IMR-90 (cell line): ENCODE data around the gene TMEM9B. TPM values are rescaled to one million over a fixed set of nuclear protein-coding genes. Genes with fewer than 3 reads are reported as not detected.

Experiments
- ATAC-seq: fragments of 200-7000 bp; cut with Tn5 transposase; 2 replicates; pipeline ENCODE4 v1.9.1; 2020; ENCODE audit warnings: low read depth, mild to moderate bottlenecking, moderate library complexity
- BruUV-seq: library from RNA; stranded (reverse); fragments of 400-500 nt; replicated peaks from 2 replicates; lab custom pipeline; 2021; lab: Mats Ljungman, UMichigan
- CTCF ChIA-PET: fragments of 300-600 bp; formaldehyde crosslinking; extraction: SDS; loops from one replicate; lab custom pipeline; 2021; ENCODE audit warnings: antibody characterized with exemption; lab: Yijun Ruan, JAX
- POLR2A ChIA-PET: fragments of 300-600 bp; sonication (Branson Sonifier 250); formaldehyde crosslinking; loops from one replicate; lab custom pipeline; 2022; ENCODE audit warnings: antibody characterized with exemption; ENCODE audit not compliant: unreplicated experiment; lab: Charles Lee
- DNase-seq: peaks from one replicate; pipeline ENCODE4 v3.0.0; 2013
- H2AFZ ChIP-seq: replicated peaks from 2 replicates; pipeline ENCODE3; 2013; ENCODE audit warnings: low read length, mild to moderate bottlenecking; ENCODE audit not compliant: poor library complexity
- H2AK5ac ChIP-seq: 2 replicates; pipeline ENCODE4 v1.6.1; 2013; ENCODE audit warnings: low read depth, low read length, inconsistent platforms
- H2AK9ac ChIP-seq: replicated peaks from 2 replicates; pipeline ENCODE3; 2013; ENCODE audit warnings: mild to moderate bottlenecking, low read depth, low read length, moderate library complexity; ENCODE audit not compliant: poor library complexity
- H2BK120ac ChIP-seq: 2 replicates; pipeline ENCODE4 v1.6.1; 2013; ENCODE audit warnings: low read depth, low read length, inconsistent platforms
- H2BK15ac ChIP-seq: 3 replicates; pipeline ENCODE4 v1.6.1; 2013; ENCODE audit warnings: low read depth, low read length, inconsistent platforms
- H2BK20ac ChIP-seq: 2 replicates; pipeline ENCODE4 v1.6.1; 2013; ENCODE audit warnings: low read depth, mild to moderate bottlenecking, inconsistent platforms, low read length, moderate library complexity
- H2BK5ac ChIP-seq: 2 replicates; pipeline ENCODE4 v1.6.1; 2013; ENCODE audit warnings: mild to moderate bottlenecking, low read depth, low read length, inconsistent platforms; ENCODE audit not compliant: poor library complexity, severe bottlenecking
- H3K14ac ChIP-seq: replicated peaks from 2 replicates; pipeline ENCODE4 v1.6.1; 2013; ENCODE audit warnings: low read depth, low read length, inconsistent platforms
- H3K18ac ChIP-seq: 2 replicates; pipeline ENCODE4 v1.6.1; 2013; ENCODE audit warnings: low read depth, low read length, control low read depth
- H3K23ac ChIP-seq: 2 replicates; pipeline ENCODE4 v1.6.1; 2013; ENCODE audit warnings: low read depth, low read length, inconsistent platforms
- H3K27ac ChIP-seq: 2 replicates; pipeline ENCODE4 v1.5.1; 2013; ENCODE audit warnings: mild to moderate bottlenecking, control low read depth, low read length; ENCODE audit not compliant: insufficient read depth
- H3K27me3 ChIP-seq: 2 replicates; pipeline ENCODE4 v1.6.1; 2013; ENCODE audit warnings: low read length; ENCODE audit not compliant: control insufficient read depth, insufficient read depth
- H3K36me3 ChIP-seq: 2 replicates; pipeline ENCODE4 v1.6.1; 2013; ENCODE audit warnings: low read length, mixed read lengths; ENCODE audit not compliant: control insufficient read depth, insufficient read depth
- H3K4ac ChIP-seq: 2 replicates; pipeline ENCODE4 v1.6.1; 2013; ENCODE audit warnings: low read depth, low read length, inconsistent platforms
- H3K4me1 ChIP-seq: 2 replicates; pipeline ENCODE4 v1.6.1; 2013; ENCODE audit warnings: low read length, mixed read lengths; ENCODE audit not compliant: control insufficient read depth, insufficient read depth
- H3K4me2 ChIP-seq: 2 replicates; pipeline ENCODE4 v1.6.1; 2013; ENCODE audit warnings: low read depth, mild to moderate bottlenecking, control low read depth, low read length, moderate library complexity
- H3K4me3 ChIP-seq: 2 replicates; pipeline ENCODE4 v1.5.1; 2013; ENCODE audit warnings: low read depth, mild to moderate bottlenecking, control low read depth, low read length, moderate library complexity; ENCODE audit not compliant: insufficient read depth
- H3K56ac ChIP-seq: 2 replicates; pipeline ENCODE4 v1.6.1; 2013; ENCODE audit warnings: low read length, inconsistent platforms; ENCODE audit not compliant: insufficient read depth; ENCODE audit errors: extremely low read depth
- H3K79me1 ChIP-seq, 2 experiments: 2 replicates each; pipeline ENCODE4 v1.6.1; 2013; ENCODE audit warnings: low read length in 2 of 2, inconsistent platforms in 1 of 2, low read depth in 1 of 2
- H3K9ac ChIP-seq: 2 replicates; pipeline ENCODE4 v1.6.1; 2013; ENCODE audit warnings: low read depth, low read length, control low read depth
- H3K9me1 ChIP-seq: 2 replicates; pipeline ENCODE4 v1.6.1; 2013; ENCODE audit warnings: low read length, inconsistent platforms; ENCODE audit not compliant: insufficient read depth
- H3K9me3 ChIP-seq: 2 replicates; pipeline ENCODE4 v1.6.1; 2013; ENCODE audit warnings: low read length; ENCODE audit not compliant: control insufficient read depth, insufficient read depth
- H4K20me1 ChIP-seq: 2 replicates; pipeline ENCODE4 v1.6.1; 2013; ENCODE audit warnings: low read length, inconsistent platforms; ENCODE audit not compliant: insufficient read depth
- H4K5ac ChIP-seq: 2 replicates; pipeline ENCODE4 v1.6.1; 2013; ENCODE audit warnings: mild to moderate bottlenecking, low read depth, low read length, control low read depth
- H4K8ac ChIP-seq, 2 experiments: 2 replicates each; pipeline ENCODE4 v1.6.1; 2013; ENCODE audit warnings: low read depth in 2 of 2, low read length in 2 of 2, control low read depth in 1 of 2, inconsistent platforms in 1 of 2
- H4K91ac ChIP-seq: 2 replicates; pipeline ENCODE4 v1.6.1; 2013; ENCODE audit warnings: low read depth, low read length, inconsistent platforms; ENCODE audit not compliant: insufficient read depth
- BHLHE40 ChIP-seq: fragments of 150-350 bp; IDR thresholded peaks from 2 replicates; pipeline ENCODE4 v1.6.1; 2016; ENCODE audit warnings: mild to moderate bottlenecking, low read depth, low read length
- CEBPB ChIP-seq: IDR thresholded peaks from 2 replicates; pipeline ENCODE4 v1.6.1; 2012; ENCODE audit warnings: low read depth, low read length, improper control_type of control experiment
- CHD1 ChIP-seq: IDR thresholded peaks from 2 replicates; pipeline ENCODE4 v1.6.1; 2012; ENCODE audit warnings: low read depth, low read length, improper control_type of control experiment
- CTCF ChIP-seq: conservative IDR thresholded peaks from 2 replicates; pipeline ENCODE4 v1.5.1; 2012; ENCODE audit warnings: mild to moderate bottlenecking, low read depth, low read length, improper control_type of control experiment
- FOS ChIP-seq: fragments of 150-350 bp; IDR thresholded peaks from 2 replicates; pipeline ENCODE4 v1.6.1; 2016; ENCODE audit warnings: low read depth, low read length
- MAFK ChIP-seq: IDR thresholded peaks from 2 replicates; pipeline ENCODE4 v1.6.1; 2012; ENCODE audit warnings: low read depth, low read length, improper control_type of control experiment
- MAZ ChIP-seq: IDR thresholded peaks from 2 replicates; pipeline ENCODE4 v1.6.1; 2012; ENCODE audit warnings: low read depth, mild to moderate bottlenecking, low read length, improper control_type of control experiment, moderate library complexity, borderline replicate concordance
- MXI1 ChIP-seq: IDR thresholded peaks from 2 replicates; pipeline ENCODE4 v1.6.1; 2012; ENCODE audit warnings: low read depth, mild to moderate bottlenecking, low read length, moderate library complexity, borderline replicate concordance
- NFE2L2 ChIP-seq: fragments of 150-350 bp; IDR thresholded peaks from 2 replicates; pipeline ENCODE4 v1.6.1; 2016; ENCODE audit warnings: low read depth, mild to moderate bottlenecking, low read length
- POLR2A ChIP-seq: IDR thresholded peaks from 2 replicates; pipeline ENCODE4 v1.6.1; 2012; ENCODE audit warnings: mild to moderate bottlenecking, low read depth, low read length
- RAD21 ChIP-seq: IDR thresholded peaks from 2 replicates; pipeline ENCODE4 v1.6.1; 2012; ENCODE audit warnings: low read length, improper control_type of control experiment
- RCOR1 ChIP-seq: IDR thresholded peaks from 2 replicates; pipeline ENCODE4 v1.6.1; 2012; ENCODE audit warnings: mild to moderate bottlenecking, low read length, improper control_type of control experiment; ENCODE audit not compliant: insufficient replicate concordance
- RFX5 ChIP-seq: IDR thresholded peaks from 2 replicates; pipeline ENCODE4 v1.8.0; 2012; ENCODE audit warnings: low read depth, mild to moderate bottlenecking, low read length, moderate library complexity
- SMC3 ChIP-seq: fragments of 150-350 bp; IDR thresholded peaks from 2 replicates; pipeline ENCODE4 v1.6.1; 2016; ENCODE audit warnings: low read depth, mild to moderate bottlenecking, antibody characterized with exemption, low read length, moderate library complexity
- USF2 ChIP-seq: fragments of 150-350 bp; IDR thresholded peaks from 2 replicates; pipeline ENCODE4 v1.6.1; 2017; ENCODE audit warnings: mild to moderate bottlenecking, antibody characterized with exemption, low read length, low read depth
- WGBS, 2 experiments: methylation state at CpG; one replicate each; pipeline versions ENCODE4 v1.1.5 to v1.1.7; 2013; ENCODE audit warnings: missing lambda C conversion rate in 2 of 2; ENCODE audit not compliant: insufficient read length in 1 of 2; ENCODE audit errors: extremely low coverage in 2 of 2; 5-methylcytosine and 5-hydroxymethylcytosine counted together
- dilution Hi-C: fragments of 300-500 bp; cut with HindIII; formaldehyde crosslinking; loops from one replicate; pipeline ENCODE4 v1.14.3; 2018; ENCODE audit warnings: low sequenced_read_pairs; ENCODE audit not compliant: unreplicated experiment
- in situ Hi-C: fragments of 300-500 bp; cut with MboI; formaldehyde crosslinking; loops from 3 replicates; pipeline ENCODE4 v1.14.3; 2019; ENCODE audit warnings: low sequenced_read_pairs, inconsistent platforms, mixed read lengths
- intact Hi-C: fragments of 100-400 bp; cut with micrococcal nuclease; formaldehyde crosslinking; loops from 2 replicates; pipeline ENCODE4 v1.10.0; 2022
- polyA plus RNA-seq, 3 experiments: library from polyadenylated mRNA; depleted of rRNA; stranded (reverse); fragments of >200 nt; gene quantifications; 2 replicates each; pipeline ENCODE4 v1.2.3, GENCODE V29; 2012; ENCODE audit warnings: low replicate concordance in 1 of 3
- total RNA-seq: library from RNA; depleted of rRNA; stranded (reverse); fragments of >200 nt; gene quantifications from 2 replicates; pipeline ENCODE4 v1.2.3, GENCODE V29; 2012
- TF ChIP-seq, protein P1 (sequence below): fragments of 150-350 bp; IDR thresholded peaks from 2 replicates; pipeline ENCODE4 v1.6.1; 2016; ENCODE audit warnings: low read depth, mild to moderate bottlenecking, low read length, moderate library complexity, borderline replicate concordance

TMEM9B gene
- total and polyA plus RNA-seq, 2 of the 4 experiments (the other 2 are of a cell fraction): 24.6 to 25.6 TPM

DNA sequence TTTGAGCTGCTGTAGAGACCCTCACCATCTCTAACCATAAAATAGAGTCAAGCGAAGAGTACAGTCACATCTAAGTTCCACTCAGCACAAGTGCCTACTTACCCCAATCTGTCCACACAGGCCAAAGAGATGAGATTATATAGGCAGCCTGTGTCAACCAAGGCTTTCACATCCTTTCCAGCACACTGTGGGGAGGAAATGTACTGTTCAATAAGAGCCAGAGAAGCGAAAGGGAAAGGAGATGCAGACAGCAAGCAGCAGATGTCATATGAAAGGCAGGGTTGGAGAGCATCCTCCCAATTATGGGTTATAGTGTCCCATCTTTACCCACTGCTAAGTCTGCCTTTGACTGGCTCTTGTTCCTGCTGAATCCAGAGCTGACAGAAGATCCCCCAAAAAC lies 23.2 kb upstream of the TMEM9B start:
- WGBS, 2 experiments: no CpG with 5 or more reads among the region's 2 CpGs
- Histone ChIP-seq H4K8ac (no peak overlapping the region), H3K9me3 (no peaks in the 10 kb centered on the region), H3K9me1 (peaks cover 5% of the 10 kb centered on the region), H2BK20ac (no peak overlapping the region), H3K27ac (no peak overlapping the region), H3K14ac (no peak overlapping the region), H3K27me3 (no peaks in the 10 kb centered on the region), H3K4me1 (peaks cover 5% of the 10 kb centered on the region), H2AK5ac (no peak overlapping the region), H3K9ac (no peak overlapping the region), H3K56ac (no peak overlapping the region), H2AK9ac (no peak overlapping the region), H3K79me1 (peaks cover 2 to 13% of the 10 kb centered on the region in 2 experiments; a peak in 1 of 4 replicates), H3K36me3 (peaks cover 5% of the 10 kb centered on the region), H4K20me1 (0 out of 2 replicates have a peak, but pooled peaks cover 4% of the 10 kb centered on the region), H3K4me2 (no peak overlapping the region), H4K91ac (no peak overlapping the region), H2BK15ac (no peak overlapping the region), H3K4ac (no peak overlapping the region), H2BK5ac (no peak overlapping the region), H2AFZ (no peak overlapping the region), H4K5ac (no peak overlapping the region), H3K4me3 (no peak overlapping the region), H3K18ac (no peak overlapping the region), H2BK120ac (no peak overlapping the region), H3K23ac (no peak overlapping the region)
- no TSS peak for BruUV-seq
- dilution Hi-C loops (no loop called here), intact Hi-C loops (no loop called here), in situ Hi-C loops (no loop called here)
- ATAC-seq (no peak), DNase-seq (no peak)
- TF ChIP-seq CTCF (no peak), MAZ (no peak), FOS (no peak), MXI1 (no peak), USF2 (no peak), CHD1 (no peak), RAD21 (no peak), RFX5 (no peak), CEBPB (no peak), BHLHE40 (no peak), NFE2L2 (no peak), SMC3 (no peak), MAFK (no peak), POLR2A (no peak), RCOR1 (no peak)
- TF ChIP-seq, protein P1, sequence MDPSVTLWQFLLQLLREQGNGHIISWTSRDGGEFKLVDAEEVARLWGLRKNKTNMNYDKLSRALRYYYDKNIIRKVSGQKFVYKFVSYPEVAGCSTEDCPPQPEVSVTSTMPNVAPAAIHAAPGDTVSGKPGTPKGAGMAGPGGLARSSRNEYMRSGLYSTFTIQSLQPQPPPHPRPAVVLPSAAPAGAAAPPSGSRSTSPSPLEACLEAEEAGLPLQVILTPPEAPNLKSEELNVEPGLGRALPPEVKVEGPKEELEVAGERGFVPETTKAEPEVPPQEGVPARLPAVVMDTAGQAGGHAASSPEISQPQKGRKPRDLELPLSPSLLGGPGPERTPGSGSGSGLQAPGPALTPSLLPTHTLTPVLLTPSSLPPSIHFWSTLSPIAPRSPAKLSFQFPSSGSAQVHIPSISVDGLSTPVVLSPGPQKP: no peak
- POLR2A ChIA-PET: no interaction called here
- CTCF ChIA-PET: no interaction called here
